GM12801 (cell line): ENCODE data around the gene HSPB7.

Experiments
- CTCF ChIP-seq: IDR thresholded peaks from one replicate; pipeline ENCODE4 v1.5.1; 2011; ENCODE audit warnings: control low read depth; ENCODE audit not compliant: insufficient read length; ENCODE audit errors: extremely low read depth

Gene HSPB7

GRCh38 chr1:16048573-16049189, 30.8 kb upstream of the HSPB7 start:
- no peak for TF ChIP-seq CTCF

- no peak for TF ChIP-seq CTCF
Observed at GRCh38 chr1:16047791-16048475, 30.1 kb upstream of the HSPB7 start.

DNA sequence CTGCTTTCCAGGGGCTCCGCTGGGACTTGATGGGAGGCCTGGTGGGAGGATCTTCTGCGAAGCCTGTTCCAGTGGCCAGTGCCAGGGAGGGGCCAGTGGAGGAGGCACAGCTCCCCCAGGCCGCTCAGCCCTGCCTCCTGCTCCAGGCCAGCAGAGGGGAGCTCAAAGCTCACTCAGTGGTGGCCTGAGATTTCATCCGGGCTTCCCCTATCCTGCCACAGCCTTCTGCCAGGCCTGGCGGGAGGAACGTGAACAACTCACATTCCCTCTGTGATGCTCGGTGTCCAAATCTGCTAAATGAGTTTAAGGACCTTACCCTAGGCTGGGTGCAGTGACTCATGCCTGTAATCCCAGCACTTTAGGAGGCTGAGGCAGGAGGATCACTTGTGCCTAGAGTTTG, 29.0 kb upstream of the HSPB7 start:
- no peak for TF ChIP-seq CTCF

DNA sequence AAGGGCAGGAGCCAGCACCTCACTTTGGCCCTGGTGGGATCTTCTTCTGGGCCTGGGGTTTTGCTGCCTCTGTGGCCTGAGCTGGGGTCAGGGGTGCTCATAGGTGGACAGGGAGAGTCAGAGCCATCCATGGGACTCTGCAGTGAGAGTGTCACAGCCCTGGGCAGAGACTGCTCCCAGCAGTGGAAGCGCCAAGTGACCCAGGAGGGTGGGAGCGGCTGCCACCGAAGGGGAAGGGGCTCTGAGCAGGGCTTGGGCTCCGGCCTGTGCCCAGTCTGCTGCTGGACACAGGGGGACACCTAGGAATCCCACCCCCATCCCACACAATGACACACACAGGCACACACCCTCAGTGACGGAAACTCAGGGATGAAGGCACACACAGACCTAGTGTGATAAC, 26.1 kb upstream of the HSPB7 start:
- TF ChIP-seq CTCF, result no peak

- TF ChIP-seq CTCF, result no peak
Observed at GRCh38 chr1:16043521-16043920, 25.7 kb upstream of the HSPB7 start, which contains the start of gene CLCNKB. TSS of gene CLCNKB (plus strand) at chr1:16043782. CDS start at chr1:16044493, 711 bp downstream.

GRCh38 chr1:16042096-16042495, 24.3 kb upstream of the HSPB7 start:
- no peak for TF ChIP-seq CTCF

DNA sequence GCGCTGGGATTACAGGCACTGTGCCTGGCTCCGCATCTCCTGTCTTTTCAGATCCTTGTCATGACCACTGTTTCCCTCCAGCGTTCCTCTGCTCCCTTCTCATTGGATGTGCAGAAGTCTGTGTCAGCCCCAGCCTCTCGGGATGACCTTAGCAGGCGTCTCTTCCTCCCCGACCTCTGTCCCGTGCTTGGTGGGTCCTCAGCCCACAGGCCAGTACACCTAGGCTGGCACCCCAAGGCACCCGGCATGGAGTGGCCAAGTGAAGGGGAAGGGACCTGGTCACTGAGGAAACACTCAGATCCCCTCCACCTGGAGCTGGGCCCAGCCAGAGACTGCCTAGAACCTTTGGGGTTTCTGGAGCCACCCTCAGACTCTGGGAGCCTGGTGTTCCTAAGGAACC, 23.4 kb upstream of the HSPB7 start:
- no peak for TF ChIP-seq CTCF
